A549 (cell line): ENCODE measurements around the gene PTEN.

ENCODE experiments used
- CBX8 ChIP-seq: fragments of 200-600 bp; sonication (generic); IDR thresholded peaks from 2 replicates; pipeline ENCODE4 v1.6.1; 2016
- CHD2 ChIP-seq: fragments of 150-350 bp; IDR thresholded peaks from 2 replicates; pipeline ENCODE4 v1.6.1; 2014; ENCODE audit warnings: low read length; ENCODE audit not compliant: partially characterized antibody
- ESRRA ChIP-seq: fragments of 150-350 bp; IDR thresholded peaks from 2 replicates; pipeline ENCODE4 v1.6.1; 2014; ENCODE audit warnings: mild to moderate bottlenecking, low read length, borderline replicate concordance
- PHF8 ChIP-seq: fragments of 200-600 bp; sonication (generic); IDR thresholded peaks from 2 replicates; pipeline ENCODE4 v1.6.1; 2016; ENCODE audit warnings: low read depth, mild to moderate bottlenecking, antibody characterized with exemption, moderate library complexity, borderline replicate concordance
- RAD21 ChIP-seq, 2 experiments: fragments of >200 bp in 1 of 2; sonication (Bioruptor Twin) in 1 of 2; formaldehyde crosslinking in 1 of 2; IDR thresholded peaks in 1 of 2; conservative IDR thresholded peaks in 1 of 2; 2 replicates in 1 of 2; 3 replicates in 1 of 2; pipeline ENCODE4 v1.6.1; 2012 to 2018; ENCODE audit warnings: inconsistent platforms in 1 of 2
- RARB ChIP-seq: fragments of 250-450 bp; sonication (Bioruptor Pico); IDR thresholded peaks from 2 replicates; pipeline ENCODE4 v1.8.0; 2021; ENCODE audit warnings: mild to moderate bottlenecking, moderate library complexity
- ZFP36 ChIP-seq: fragments of 450-650 bp; IDR thresholded peaks from 2 replicates; pipeline ENCODE4 v1.6.1; 2014; ENCODE audit warnings: borderline replicate concordance; ENCODE audit not compliant: partially characterized antibody
- TF ChIP-seq, protein P1 (sequence below): fragments of >200 bp; sonication (Bioruptor Twin); formaldehyde crosslinking; IDR thresholded peaks from 3 replicates; pipeline ENCODE4 v1.5.1; 2016
- TF ChIP-seq, protein P2 (sequence below): fragments of 450-650 bp; IDR thresholded peaks from 2 replicates; pipeline ENCODE4 v1.6.1; 2014; ENCODE audit warnings: antibody characterized with exemption

DNA sequence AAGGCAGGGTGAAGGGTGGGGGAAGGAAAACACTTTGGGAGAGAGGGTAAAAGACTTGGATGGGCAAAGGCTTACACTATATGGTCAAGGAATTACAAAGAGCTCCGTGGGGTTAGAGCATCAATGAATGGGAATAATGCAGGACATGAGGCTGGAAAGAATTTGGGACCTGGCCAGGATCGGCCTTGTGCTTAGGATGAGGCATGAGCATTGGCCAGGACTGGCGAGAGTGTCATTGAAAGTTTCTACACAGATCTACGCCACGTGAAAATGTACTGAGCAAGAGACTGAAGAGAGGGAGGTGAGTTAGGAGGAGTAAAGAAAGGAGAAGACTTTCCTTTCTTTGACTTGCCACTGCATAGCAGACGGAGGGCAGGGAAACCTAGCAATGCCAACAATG, 142.8 kb downstream of the PTEN start:
- TF ChIP-seq, protein P1, sequence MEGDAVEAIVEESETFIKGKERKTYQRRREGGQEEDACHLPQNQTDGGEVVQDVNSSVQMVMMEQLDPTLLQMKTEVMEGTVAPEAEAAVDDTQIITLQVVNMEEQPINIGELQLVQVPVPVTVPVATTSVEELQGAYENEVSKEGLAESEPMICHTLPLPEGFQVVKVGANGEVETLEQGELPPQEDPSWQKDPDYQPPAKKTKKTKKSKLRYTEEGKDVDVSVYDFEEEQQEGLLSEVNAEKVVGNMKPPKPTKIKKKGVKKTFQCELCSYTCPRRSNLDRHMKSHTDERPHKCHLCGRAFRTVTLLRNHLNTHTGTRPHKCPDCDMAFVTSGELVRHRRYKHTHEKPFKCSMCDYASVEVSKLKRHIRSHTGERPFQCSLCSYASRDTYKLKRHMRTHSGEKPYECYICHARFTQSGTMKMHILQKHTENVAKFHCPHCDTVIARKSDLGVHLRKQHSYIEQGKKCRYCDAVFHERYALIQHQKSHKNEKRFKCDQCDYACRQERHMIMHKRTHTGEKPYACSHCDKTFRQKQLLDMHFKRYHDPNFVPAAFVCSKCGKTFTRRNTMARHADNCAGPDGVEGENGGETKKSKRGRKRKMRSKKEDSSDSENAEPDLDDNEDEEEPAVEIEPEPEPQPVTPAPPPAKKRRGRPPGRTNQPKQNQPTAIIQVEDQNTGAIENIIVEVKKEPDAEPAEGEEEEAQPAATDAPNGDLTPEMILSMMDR, result no peak
- TF ChIP-seq, protein P2, sequence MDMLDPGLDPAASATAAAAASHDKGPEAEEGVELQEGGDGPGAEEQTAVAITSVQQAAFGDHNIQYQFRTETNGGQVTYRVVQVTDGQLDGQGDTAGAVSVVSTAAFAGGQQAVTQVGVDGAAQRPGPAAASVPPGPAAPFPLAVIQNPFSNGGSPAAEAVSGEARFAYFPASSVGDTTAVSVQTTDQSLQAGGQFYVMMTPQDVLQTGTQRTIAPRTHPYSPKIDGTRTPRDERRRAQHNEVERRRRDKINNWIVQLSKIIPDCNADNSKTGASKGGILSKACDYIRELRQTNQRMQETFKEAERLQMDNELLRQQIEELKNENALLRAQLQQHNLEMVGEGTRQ, result no peak
- TF ChIP-seq CBX8 (no peak), PHF8 (no peak), ZFP36 (no peak), RARB (no peak), ESRRA (no peak), CHD2 (no peak), RAD21 (conservative IDR thresholded peaks at IDR 0.05 in 1 of 2, IDR thresholded peaks at IDR 0.05 in 1 of 2) (no peak)
